UCSD-AML1 (cell line): ENCODE measurements around the gene TRIM54.
"Not testable (repeated sequence)": the region's sequence is repeated elsewhere in the genome, so short reads cannot be mapped to it uniquely, and the experiment has no call there.

Experiments used
- DNase-seq: peaks from one replicate; lab custom pipeline; 2025; ENCODE audit not compliant: unreplicated experiment; lab: John Stamatoyannopoulos, UW

The TRIM54 gene

GRCh38 chr2:27256855-27257454, 25.3 kb upstream of the TRIM54 start:
- DNase-seq, result no peak

GRCh38 chr2:27258051-27258450, 24.2 kb upstream of the TRIM54 start:
- DNase-seq, result no peak

GRCh38 chr2:27261241-27261925, 20.8 kb upstream of the TRIM54 start:
- DNase-seq, result no peak

- no peak for DNase-seq
Measured at GRCh38 chr2:27261926-27262298, 20.3 kb upstream of the TRIM54 start.

GRCh38 chr2:27262379-27263286, 19.6 kb upstream of the TRIM54 start, which contains the start of gene SLC30A3:
Gene SLC30A3 (minus strand): TSS chr2:27263047. CDS start chr2:27262906, 141 bp downstream.
- peak; percentile 43 for DNase-seq

GRCh38 chr2:27263287-27264252, 18.7 kb upstream of the TRIM54 start:
- no peak for DNase-seq

- DNase-seq, result no peak
Measured at GRCh38 chr2:27264253-27264752, 17.9 kb upstream of the TRIM54 start.

- DNase-seq, result peak; percentile 77
Measured at GRCh38 chr2:27264753-27265535, 17.3 kb upstream of the TRIM54 start.

GRCh38 chr2:27265536-27265870, 16.7 kb upstream of the TRIM54 start:
- DNase-seq, result no peak

GRCh38 chr2:27268296-27268695, 13.9 kb upstream of the TRIM54 start:
- not testable (repeated sequence) for DNase-seq

GRCh38 chr2:27270131-27270530, 12.1 kb upstream of the TRIM54 start:
- no peak for DNase-seq

- no peak for DNase-seq
Measured at GRCh38 chr2:27270670-27271069, 11.6 kb upstream of the TRIM54 start.

GRCh38 chr2:27271631-27272340, 10.4 kb upstream of the TRIM54 start:
- DNase-seq, result no peak

- not testable (repeated sequence) for DNase-seq
Measured at GRCh38 chr2:27272537-27273522, 9.4 kb upstream of the TRIM54 start.

- no peak for DNase-seq
Measured at GRCh38 chr2:27275211-27276150, 6.7 kb upstream of the TRIM54 start, which contains the start of gene DNAJC5G. Gene DNAJC5G (plus strand): TSS chr2:27275433. CDS start chr2:27276729, 1,296 bp downstream.

- no peak for DNase-seq
Measured at GRCh38 chr2:27278010-27278409, 4.2 kb upstream of the TRIM54 start.

- no peak for DNase-seq
Measured at GRCh38 chr2:27280826-27281225, 1.4 kb upstream of the TRIM54 start.
